CD4-positive, CD25-positive, alpha-beta regulatory T cell (primary cell): ENCODE results near the gene PPP1R12B. TPM values are rescaled to one million over a fixed set of nuclear protein-coding genes. Genes with fewer than 3 reads are reported as not detected.
"Not testable (repeated sequence)": the region's sequence is repeated elsewhere in the genome, so short reads cannot be mapped to it uniquely, and the experiment has no call there.

ENCODE experiments used
- ATAC-seq, 2 donors: fragments of 150-1000 bp; cut with Tn5 transposase; one replicate each; pipeline ENCODE4 v1.10.0; 2021; ENCODE audit warnings: low read depth in 2 of 2, moderate number of reproducible peaks in 2 of 2, moderate library complexity in 1 of 2
- DNase-seq, 3 donors: peaks; one replicate each; pipeline versions ENCODE4 v3.0.0 to v3.0.0-alpha.2; 2012 to 2022; ENCODE audit warnings: mixed read lengths in 1 of 3
- H3K27ac ChIP-seq: one replicate; pipeline ENCODE4 v1.7.0; 2013; ENCODE audit warnings: mild to moderate bottlenecking, low read length; ENCODE audit not compliant: insufficient read depth, poor library complexity, severe bottlenecking
- H3K27me3 ChIP-seq: one replicate; pipeline ENCODE4 v1.7.0; 2013; ENCODE audit warnings: low read length; ENCODE audit not compliant: control insufficient read depth, insufficient read depth
- H3K36me3 ChIP-seq: one replicate; pipeline ENCODE4 v1.7.0; 2013; ENCODE audit warnings: mild to moderate bottlenecking, low read length, moderate library complexity; ENCODE audit not compliant: control insufficient read depth, insufficient read depth
- H3K4me1 ChIP-seq: 2 replicates; pipeline ENCODE4 v1.7.0; 2013; ENCODE audit warnings: mild to moderate bottlenecking, low read length; ENCODE audit not compliant: insufficient read depth, control insufficient read depth, poor library complexity, severe bottlenecking
- H3K4me3 ChIP-seq: one replicate; pipeline ENCODE4 v1.7.0; 2013; ENCODE audit warnings: low read depth, mild to moderate bottlenecking, low read length, moderate library complexity
- H3K9me3 ChIP-seq, 2 experiments: 1 replicate in 1 of 2; 2 replicates in 1 of 2; pipeline ENCODE4 v1.7.0; 2013; ENCODE audit warnings: low read length in 2 of 2, mild to moderate bottlenecking in 1 of 2, moderate library complexity in 1 of 2; ENCODE audit not compliant: control insufficient read depth in 2 of 2
- H3K27ac Mint-ChIP-seq, 3 donors: one replicate each; pipeline ENCODE4 v1.8.0; 2020 to 2022; ENCODE audit warnings: mild to moderate bottlenecking in 3 of 3, mixed read lengths in 3 of 3, moderate library complexity in 2 of 3
- H3K27me3 Mint-ChIP-seq: one replicate; pipeline ENCODE4 v1.8.0; 2022; ENCODE audit warnings: mild to moderate bottlenecking, mixed read lengths
- H3K36me3 Mint-ChIP-seq: one replicate; pipeline ENCODE4 v1.8.0; 2020; ENCODE audit warnings: mixed read lengths
- H3K4me1 Mint-ChIP-seq, 4 donors: one replicate each; pipeline ENCODE4 v1.8.0; 2020 to 2022; ENCODE audit warnings: mixed read lengths in 4 of 4, mild to moderate bottlenecking in 1 of 4
- H3K4me3 Mint-ChIP-seq, 4 donors: one replicate each; pipeline ENCODE4 v1.8.0; 2020 to 2022; ENCODE audit warnings: mild to moderate bottlenecking in 4 of 4, mixed read lengths in 4 of 4, moderate library complexity in 3 of 4
- H3K9me3 Mint-ChIP-seq, 7 donors: one replicate each; pipeline ENCODE4 v1.8.0; 2020 to 2022; ENCODE audit warnings: mixed read lengths in 7 of 7, mild to moderate bottlenecking in 3 of 7, moderate library complexity in 2 of 7
- polyA plus RNA-seq, 4 donors: library from polyadenylated mRNA; unstranded; fragments of 300-500 nt; fragmentation: Illumina TruSeq; gene quantifications; one replicate each; pipeline ENCODE4 v1.2.3, GENCODE V29; 2021
- total RNA-seq: library from RNA; stranded (reverse); gene quantifications from one replicate; pipeline ENCODE4 v1.2.3, GENCODE V29; 2022

Gene PPP1R12B
- total and polyA plus RNA-seq, 5 donors from 2014 or later, result 3.8 to 32.5 (median 4.2) TPM

- H3K9me3 ChIP-seq, result no peaks in the 10 kb centered on the region
- H3K4me1 ChIP-seq, result no peaks in the 10 kb centered on the region
- Mint-ChIP-seq H3K9me3 (no peaks in the 10 kb centered on the region), H3K27ac (no peak overlapping the region), H3K27me3 (no peaks in the 10 kb centered on the region), H3K4me3 (no peak overlapping the region), H3K36me3 (peaks cover 55% of the 10 kb centered on the region), H3K4me1 (peaks cover 0 to 4% (median 0%) of the 10 kb centered on the region in 4 donors)
- no peak for ATAC-seq
- no peaks in the 10 kb centered on the region for H3K27me3 ChIP-seq
- peaks cover 48% of the 10 kb centered on the region for H3K36me3 ChIP-seq
- no peak for DNase-seq
- H3K27ac ChIP-seq, result no peak overlapping the region
- no peak overlapping the region for H3K4me3 ChIP-seq
These were observed 90.1 kb downstream of the PPP1R12B start for GRCh38 chr1:202438393-202439174.

GRCh38 chr1:202439308-202439707 is 90.8 kb downstream of the PPP1R12B start:
- Histone ChIP-seq H3K36me3 (peaks cover 45% of the 10 kb centered on the region), H3K27ac (no peak overlapping the region), H3K4me3 (no peak overlapping the region), H3K27me3 (no peaks in the 10 kb centered on the region), H3K4me1 (no peaks in the 10 kb centered on the region), H3K9me3 (no peaks in the 10 kb centered on the region)
- Mint-ChIP-seq H3K4me3 (no peak overlapping the region), H3K27me3 (no peaks in the 10 kb centered on the region), H3K36me3 (peaks cover 49% of the 10 kb centered on the region), H3K27ac (no peak overlapping the region), H3K4me1 (no peaks in the 10 kb centered on the region), H3K9me3 (no peaks in the 10 kb centered on the region)
- no peak for DNase-seq
- ATAC-seq, result no peak

- H3K27ac Mint-ChIP-seq, result peak overlapping the region in 1 of 3 donors; percentile 79
- not testable (repeated sequence) for DNase-seq, H3K4me3 ChIP-seq, H3K9me3 ChIP-seq, H3K9me3 Mint-ChIP-seq, H3K27ac ChIP-seq, H3K36me3 ChIP-seq, H3K27me3 ChIP-seq, H3K4me1 ChIP-seq, ATAC-seq, H3K27me3 Mint-ChIP-seq
- H3K4me1 Mint-ChIP-seq, result peaks cover 2 to 10% (median 5%) of the 10 kb centered on the region in 4 donors
- H3K36me3 Mint-ChIP-seq, result peaks cover 41% of the 10 kb centered on the region
- peak overlapping the region in 1 of 4 donors; percentile 40 for H3K4me3 Mint-ChIP-seq
These were observed 99.6 kb downstream of the PPP1R12B start for GRCh38 chr1:202448140-202448539.

- not testable (repeated sequence) for H3K9me3 ChIP-seq, H3K27ac ChIP-seq, H3K4me3 Mint-ChIP-seq, H3K27me3 ChIP-seq, H3K4me3 ChIP-seq, H3K9me3 Mint-ChIP-seq, ATAC-seq, H3K27ac Mint-ChIP-seq, DNase-seq, H3K4me1 ChIP-seq, H3K36me3 ChIP-seq, H3K27me3 Mint-ChIP-seq
- Mint-ChIP-seq H3K4me1 (peaks cover 2 to 10% (median 5%) of the 10 kb centered on the region in 4 donors), H3K36me3 (peaks cover 43% of the 10 kb centered on the region)
These were observed 103.1 kb downstream of the PPP1R12B start for GRCh38 chr1:202451641-202452040.

- H3K4me3 ChIP-seq, result no peak overlapping the region
- ATAC-seq (no peak), DNase-seq (no peak)
- Mint-ChIP-seq H3K27me3 (no peaks in the 10 kb centered on the region), H3K4me1 (peaks cover 2 to 10% (median 5%) of the 10 kb centered on the region in 4 donors), H3K4me3 (no peak overlapping the region), H3K36me3 (peaks cover 43% of the 10 kb centered on the region), H3K27ac (no peak overlapping the region), H3K9me3 (no peaks in the 10 kb centered on the region)
- H3K9me3 ChIP-seq, result no peaks in the 10 kb centered on the region
- no peak overlapping the region for H3K27ac ChIP-seq
- H3K27me3 ChIP-seq, result no peaks in the 10 kb centered on the region
- no peaks in the 10 kb centered on the region for H3K4me1 ChIP-seq
- H3K36me3 ChIP-seq, result peaks cover 9% of the 10 kb centered on the region
These were observed 104.0 kb downstream of the PPP1R12B start for GRCh38 chr1:202452508-202452907.

- H3K4me3 Mint-ChIP-seq, H3K4me1 ChIP-seq, DNase-seq, H3K4me1 Mint-ChIP-seq, ATAC-seq, H3K27me3 Mint-ChIP-seq, H3K36me3 ChIP-seq, H3K4me3 ChIP-seq, H3K27me3 ChIP-seq, H3K9me3 Mint-ChIP-seq, H3K9me3 ChIP-seq, H3K27ac ChIP-seq: not testable (repeated sequence)
- peaks cover 24% of the 10 kb centered on the region for H3K36me3 Mint-ChIP-seq
- H3K27ac Mint-ChIP-seq, result peak overlapping the region in 1 of 3 donors; percentile 50
These were observed 108.1 kb downstream of the PPP1R12B start for GRCh38 chr1:202456372-202457169.

- H3K4me3 ChIP-seq, H3K36me3 ChIP-seq, H3K27me3 Mint-ChIP-seq, H3K27me3 ChIP-seq, ATAC-seq, H3K4me3 Mint-ChIP-seq, H3K9me3 Mint-ChIP-seq, H3K4me1 ChIP-seq, H3K9me3 ChIP-seq, H3K27ac ChIP-seq, H3K4me1 Mint-ChIP-seq, H3K27ac Mint-ChIP-seq, DNase-seq: not testable (repeated sequence)
- H3K36me3 Mint-ChIP-seq, result peaks cover 16% of the 10 kb centered on the region
These were observed 110.2 kb downstream of the PPP1R12B start for GRCh38 chr1:202458651-202459050.
